Activated CD4-positive, alpha-beta T cell treated with anti-CD3 and anti-CD28 coated beads, Interleukin-2, amount 50 U/mL, for 48 hours (primary cell): ENCODE measurements around the gene NSMCE1.

ENCODE experiments used
- DNase-seq, 2 experiments: peaks; one replicate each; pipeline ENCODE4 v3.0.0-alpha.2; 2020

NSMCE1 gene

DNA sequence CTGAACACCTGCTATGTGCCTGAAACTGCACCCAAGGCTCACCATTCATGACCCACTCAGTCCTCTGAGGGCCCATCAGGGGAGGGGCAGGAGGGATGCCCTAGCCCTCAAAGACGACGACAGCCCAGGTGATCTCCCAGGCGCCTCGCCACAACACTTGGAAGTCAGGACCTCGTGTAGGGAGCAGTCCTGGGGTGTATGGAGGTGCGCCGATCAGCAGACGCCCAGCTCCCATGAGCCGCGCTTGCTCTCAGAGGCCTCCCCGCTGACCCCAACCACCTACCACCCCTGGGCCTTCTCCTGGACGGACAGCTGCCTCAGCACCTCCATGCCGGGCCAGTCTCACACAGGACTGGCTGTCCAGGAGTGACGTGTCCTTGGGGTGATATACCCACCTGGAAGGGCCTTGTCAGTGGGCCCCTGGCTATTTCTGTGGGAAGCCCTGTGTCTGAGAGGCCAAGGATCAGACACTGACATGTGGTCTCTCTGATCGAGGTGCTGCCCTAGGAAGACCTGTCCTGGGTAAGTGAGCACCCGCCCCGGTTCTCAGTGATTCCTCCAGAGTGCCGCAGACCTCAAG, 38.6 kb downstream of the NSMCE1 start:
- no peak for DNase-seq

DNA sequence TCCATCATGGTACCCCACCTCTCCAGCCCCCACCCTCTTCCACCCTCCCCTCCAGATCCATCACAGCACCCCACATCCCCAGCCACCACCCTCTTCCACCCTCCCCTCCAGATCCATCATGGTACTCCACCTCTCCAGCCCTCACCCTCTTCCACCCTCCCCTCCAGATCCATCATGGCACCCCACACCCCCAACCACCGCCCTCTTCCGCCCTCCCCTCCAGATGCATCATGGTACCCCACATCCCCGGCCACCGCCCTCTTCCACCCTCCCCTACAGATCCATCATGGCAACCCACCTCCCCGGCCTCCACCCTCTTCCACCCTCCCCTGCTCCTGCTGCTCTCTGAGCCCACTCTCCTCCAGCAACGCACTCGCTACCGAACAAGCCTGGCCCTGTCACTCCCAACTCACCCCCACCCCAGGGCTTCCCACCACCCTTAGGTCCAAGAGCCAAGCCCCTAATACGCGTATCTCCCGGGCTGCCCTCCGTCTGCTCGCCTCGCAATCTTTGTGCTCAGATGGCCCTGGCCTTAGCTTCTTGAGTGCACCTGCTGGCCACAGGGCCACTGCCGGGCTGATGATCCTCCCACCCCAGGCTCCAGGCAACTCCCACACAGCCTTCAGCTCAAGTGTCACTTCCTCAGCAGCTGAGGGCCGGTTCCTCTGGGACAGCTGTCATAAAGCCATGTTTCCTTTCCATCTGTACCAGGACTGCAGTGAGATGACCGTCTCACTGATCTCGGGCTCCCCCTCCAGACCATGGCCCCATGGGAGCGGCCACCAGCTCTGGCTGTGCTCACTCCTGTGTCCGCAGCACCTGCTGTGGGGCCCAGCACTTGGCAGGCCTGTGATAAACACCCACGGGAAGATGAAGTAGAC, 39.7 kb downstream of the NSMCE1 start:
- DNase-seq = no peak

DNA sequence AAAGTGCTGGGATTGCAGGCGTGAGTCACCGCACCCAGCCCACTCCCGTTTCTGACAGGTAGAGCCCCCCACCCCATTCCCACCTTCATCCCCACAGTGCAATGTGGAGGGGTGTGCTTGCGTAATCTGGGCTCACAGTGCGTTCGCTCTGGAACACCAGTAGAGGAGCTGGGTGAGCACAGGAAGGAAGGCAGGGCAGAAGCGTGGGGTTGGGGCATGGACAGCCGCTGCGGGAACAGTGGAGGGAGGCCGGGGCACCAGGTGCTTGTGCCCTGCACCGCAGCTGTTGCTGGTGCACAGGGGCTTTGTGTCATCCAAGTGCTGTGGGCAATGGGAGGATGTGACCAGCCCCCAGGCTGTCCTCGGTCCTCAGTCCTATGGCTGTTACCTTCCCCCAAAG, 40.5 kb downstream of the NSMCE1 start:
- DNase-seq = no peak

DNA sequence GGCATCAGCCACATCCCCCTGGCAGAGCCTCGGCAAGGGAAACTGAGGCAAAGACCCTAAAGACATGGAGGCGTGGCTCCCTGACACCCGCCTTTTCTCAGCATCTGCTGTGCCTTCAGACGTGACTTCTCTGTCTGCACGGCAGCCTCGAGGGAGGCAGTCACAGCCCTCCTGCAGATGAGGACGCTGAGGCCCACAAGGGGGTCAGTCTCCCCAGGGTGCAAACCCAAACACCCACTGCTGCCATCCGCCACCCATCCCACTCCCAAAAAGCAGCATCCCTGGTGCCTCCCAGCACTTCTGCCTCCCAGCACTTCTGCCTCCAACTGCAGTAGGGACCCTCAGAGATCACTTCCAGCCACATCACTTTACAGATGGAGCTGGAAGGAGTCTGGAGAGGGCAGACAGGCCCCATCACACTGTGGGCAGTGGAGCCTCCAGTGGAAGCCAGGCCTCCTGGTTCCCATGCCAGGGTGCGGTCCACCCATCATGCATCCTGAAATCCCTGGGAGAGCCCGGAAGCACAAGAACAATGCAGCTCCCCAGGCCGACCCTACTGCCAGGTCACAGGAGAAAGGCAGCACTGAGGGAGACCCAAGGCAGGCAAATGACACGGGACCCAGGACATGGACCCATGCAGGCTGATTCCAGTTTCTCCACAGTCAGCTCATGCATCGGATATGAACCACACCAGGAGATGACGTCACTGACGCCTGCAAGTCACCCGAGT, 41.4 kb downstream of the NSMCE1 start:
- DNase-seq = no peak

DNA sequence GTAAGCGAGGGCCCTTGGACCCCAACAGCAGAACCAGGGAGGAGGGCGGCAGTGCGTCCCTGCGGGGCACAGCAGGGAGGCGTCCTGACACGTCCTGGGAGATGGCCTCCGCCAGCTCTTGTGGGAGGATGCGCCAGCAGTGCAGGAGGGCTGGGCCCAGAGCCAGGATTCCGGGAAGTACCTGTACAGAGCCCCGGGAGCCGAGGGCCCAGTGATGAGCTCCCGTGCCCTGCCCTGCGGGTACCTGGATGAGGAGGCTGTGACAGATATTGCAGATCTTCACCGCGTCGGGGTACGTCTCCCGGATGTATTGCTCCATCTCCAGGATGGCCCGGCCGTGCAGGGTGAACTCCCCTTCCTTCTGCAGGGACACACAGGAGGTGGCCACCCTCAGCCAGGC, 42.1 kb downstream of the NSMCE1 start:
- no peak for DNase-seq

DNA sequence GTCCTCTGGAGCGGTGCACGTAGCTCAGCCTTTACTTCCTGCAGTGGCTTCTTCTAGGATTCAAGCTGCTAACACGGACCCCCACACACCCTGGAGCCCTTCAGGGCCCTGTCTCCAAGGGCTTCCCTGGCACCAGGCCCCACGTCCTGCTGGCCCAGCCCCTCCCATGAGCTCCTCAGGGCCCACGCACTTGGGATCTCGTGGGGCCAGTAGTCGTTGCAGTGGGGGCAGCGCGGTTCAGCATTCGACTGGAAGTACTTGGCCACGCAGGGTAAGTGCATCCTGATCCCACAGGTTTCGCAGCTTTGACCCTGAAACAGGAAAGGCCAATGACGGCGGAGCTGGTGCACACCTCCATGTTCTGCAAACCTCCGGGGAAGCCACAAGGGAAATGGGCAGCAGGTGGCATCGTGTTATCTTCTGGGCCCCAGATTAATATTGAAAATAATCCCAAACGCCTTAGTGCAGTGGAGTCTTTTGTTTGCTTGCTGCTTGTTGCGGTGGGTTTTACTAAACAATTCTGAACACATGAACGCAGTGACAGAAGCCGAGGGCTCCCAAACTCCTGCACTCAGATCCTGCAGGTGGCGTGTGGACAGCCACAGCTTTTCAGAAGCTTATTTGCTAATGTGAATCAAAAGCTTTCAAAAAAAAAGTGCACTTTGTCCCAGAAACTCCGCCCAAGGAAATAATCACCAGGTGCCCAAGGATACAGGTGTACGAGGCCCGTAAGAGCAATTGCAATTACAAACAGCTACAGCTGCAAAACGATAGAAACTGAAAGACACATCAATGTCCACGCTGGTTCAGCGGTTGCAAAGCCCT, 42.8 kb downstream of the NSMCE1 start:
- DNase-seq = no peak

- no peak for DNase-seq
Measured at GRCh38 chr16:27224741-27225300, 43.8 kb downstream of the NSMCE1 start.

- DNase-seq = no peak
Measured at GRCh38 chr16:27224271-27224737, 44.3 kb downstream of the NSMCE1 start.

- DNase-seq = no peak
Measured at GRCh38 chr16:27223701-27224100, 44.9 kb downstream of the NSMCE1 start.

DNA sequence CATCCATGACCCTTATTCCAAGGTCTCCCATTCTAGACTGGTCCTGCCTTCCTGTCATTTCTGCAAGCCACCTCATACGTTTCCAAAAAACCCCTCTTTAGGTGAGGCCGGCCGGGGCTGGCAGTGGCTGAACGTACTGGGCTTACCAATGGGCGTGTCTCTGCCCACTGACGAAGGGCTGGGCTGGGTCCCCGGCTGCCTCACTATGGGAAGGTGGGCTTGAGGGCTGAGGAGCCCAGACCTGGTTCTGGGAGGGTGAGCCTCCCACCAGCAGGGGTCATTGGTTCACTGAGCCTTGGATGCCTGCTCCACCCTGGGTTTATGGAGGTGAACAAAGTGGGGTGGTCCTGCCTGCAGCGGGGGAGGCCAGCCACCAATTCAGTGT, 45.4 kb downstream of the NSMCE1 start:
- no peak for DNase-seq

GRCh38 chr16:27222249-27223225, 46.0 kb downstream of the NSMCE1 start:
- DNase-seq = no peak

DNA sequence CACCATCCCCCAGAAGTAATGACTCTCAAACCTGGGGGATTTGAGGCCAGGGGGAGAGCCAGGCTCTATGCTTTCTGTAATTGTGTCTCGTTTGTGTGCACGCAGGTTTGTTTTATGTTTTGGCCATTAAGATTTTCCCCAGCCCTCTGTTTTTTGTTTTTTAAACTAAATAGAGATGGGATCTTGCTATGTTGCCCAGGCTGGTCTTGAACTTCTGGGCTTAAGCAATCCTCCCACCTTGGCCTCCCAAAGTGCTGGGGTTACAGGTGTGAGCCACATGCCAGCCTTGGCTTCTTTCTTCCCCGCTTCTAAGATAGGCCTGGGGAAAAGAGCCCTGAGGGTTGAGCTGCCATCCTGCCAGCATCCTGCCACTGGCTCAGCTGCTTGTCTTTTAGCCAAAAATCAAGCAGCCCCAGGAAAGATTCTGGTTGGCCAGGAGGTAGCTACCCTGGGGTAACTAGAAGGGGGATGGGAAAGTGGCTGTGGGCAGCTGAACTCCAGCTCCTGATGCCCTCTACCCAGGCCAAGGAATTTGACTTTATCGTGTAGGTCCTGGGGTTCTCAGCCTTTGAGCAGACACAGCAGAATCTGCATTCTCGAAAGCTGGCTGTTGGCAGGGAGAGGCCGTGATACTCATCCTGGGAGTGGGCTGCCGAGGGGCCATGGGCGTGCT, 46.9 kb downstream of the NSMCE1 start:
- DNase-seq = no peak

DNA sequence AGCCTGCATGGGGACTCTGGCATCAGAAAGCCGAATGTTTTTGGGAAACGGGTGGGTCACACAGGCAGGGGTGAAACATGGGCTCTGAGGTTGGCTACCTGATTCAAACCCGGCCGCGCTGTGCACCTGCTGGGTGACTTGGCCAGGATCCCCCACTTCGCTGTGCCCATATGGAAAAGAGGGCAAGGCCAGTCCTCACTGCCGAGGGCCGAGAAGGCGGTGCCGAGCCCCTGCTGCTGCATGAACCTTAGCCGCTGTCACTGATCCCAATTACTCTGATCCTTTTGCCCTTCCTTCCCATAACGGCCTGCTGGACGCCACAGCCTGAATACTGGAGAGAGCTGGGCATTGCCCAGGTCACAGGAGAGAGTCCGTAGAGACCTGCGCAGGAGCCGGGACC, 47.6 kb downstream of the NSMCE1 start:
- no peak for DNase-seq

DNA sequence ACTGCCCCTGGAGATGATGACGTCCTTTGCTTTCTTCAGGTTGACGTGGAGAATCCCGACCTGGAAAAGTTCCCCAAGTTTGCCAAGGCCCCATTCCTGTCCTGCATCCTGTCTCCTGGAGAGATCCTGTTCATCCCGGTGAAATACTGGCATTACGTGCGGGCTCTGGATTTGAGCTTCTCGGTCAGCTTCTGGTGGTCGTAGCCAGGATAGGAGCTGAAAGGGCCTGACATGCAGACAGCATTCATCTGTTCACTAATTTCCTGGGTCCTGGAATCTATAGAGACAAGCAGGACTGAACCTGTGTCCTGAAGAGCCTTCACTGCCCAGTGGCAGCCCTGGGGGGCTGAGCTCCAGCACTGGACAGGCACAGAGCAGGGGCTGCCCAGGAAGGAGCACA, 48.0 kb downstream of the NSMCE1 start:
- no peak for DNase-seq

- no peak for DNase-seq
Measured at GRCh38 chr16:27220120-27220519, 48.5 kb downstream of the NSMCE1 start.

GRCh38 chr16:27219161-27219560, 49.4 kb downstream of the NSMCE1 start:
- no peak for DNase-seq

DNA sequence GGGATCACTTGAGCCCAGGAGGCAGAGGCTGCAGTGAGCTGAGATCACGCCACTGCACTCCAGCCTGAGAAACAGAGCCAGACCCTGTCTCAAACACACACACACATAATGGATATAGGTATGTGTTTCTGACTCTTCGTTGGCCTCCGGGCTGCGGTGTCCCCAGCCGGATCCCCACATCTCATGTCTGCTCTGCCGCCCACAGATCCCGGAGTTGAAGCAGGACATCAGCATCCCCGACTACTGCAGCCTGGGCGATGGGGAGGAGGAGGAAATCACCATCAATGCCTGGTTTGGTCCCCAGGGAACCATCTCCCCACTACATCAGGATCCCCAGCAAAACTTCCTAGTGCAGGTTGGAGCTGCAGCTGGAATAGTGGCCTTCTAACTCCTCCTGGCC, 49.8 kb downstream of the NSMCE1 start:
- DNase-seq = no peak

GRCh38 chr16:27217256-27217655, 51.3 kb downstream of the NSMCE1 start:
- DNase-seq = no peak

GRCh38 chr16:27216297-27216885, 52.2 kb downstream of the NSMCE1 start:
- DNase-seq = no peak

GRCh38 chr16:27215660-27216059, 52.9 kb downstream of the NSMCE1 start:
- DNase-seq = no peak
